ENCODE data around the gene ARL16.

GRCh38 chr17:81656835-81657234 is 26.8 kb downstream of the ARL16 start:
- TF ChIP-seq, protein P1, sequence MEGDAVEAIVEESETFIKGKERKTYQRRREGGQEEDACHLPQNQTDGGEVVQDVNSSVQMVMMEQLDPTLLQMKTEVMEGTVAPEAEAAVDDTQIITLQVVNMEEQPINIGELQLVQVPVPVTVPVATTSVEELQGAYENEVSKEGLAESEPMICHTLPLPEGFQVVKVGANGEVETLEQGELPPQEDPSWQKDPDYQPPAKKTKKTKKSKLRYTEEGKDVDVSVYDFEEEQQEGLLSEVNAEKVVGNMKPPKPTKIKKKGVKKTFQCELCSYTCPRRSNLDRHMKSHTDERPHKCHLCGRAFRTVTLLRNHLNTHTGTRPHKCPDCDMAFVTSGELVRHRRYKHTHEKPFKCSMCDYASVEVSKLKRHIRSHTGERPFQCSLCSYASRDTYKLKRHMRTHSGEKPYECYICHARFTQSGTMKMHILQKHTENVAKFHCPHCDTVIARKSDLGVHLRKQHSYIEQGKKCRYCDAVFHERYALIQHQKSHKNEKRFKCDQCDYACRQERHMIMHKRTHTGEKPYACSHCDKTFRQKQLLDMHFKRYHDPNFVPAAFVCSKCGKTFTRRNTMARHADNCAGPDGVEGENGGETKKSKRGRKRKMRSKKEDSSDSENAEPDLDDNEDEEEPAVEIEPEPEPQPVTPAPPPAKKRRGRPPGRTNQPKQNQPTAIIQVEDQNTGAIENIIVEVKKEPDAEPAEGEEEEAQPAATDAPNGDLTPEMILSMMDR (conservative IDR thresholded peaks at IDR 0.05): no peak
- no peak for TF ChIP-seq ZFX (IDR thresholded peaks at IDR 0.05)

Measured in C4-2B (cell line).